ENCODE measurements around the gene CACFD1. TPM values are rescaled to one million over a fixed set of nuclear protein-coding genes. Genes with fewer than 3 reads are reported as not detected.

Gene CACFD1
- total RNA-seq, 1 donor from 2014 or later, result 0.75 TPM

GRCh38 chr9:133514460-133515239 is 54.9 kb downstream of the CACFD1 start:
- intact Hi-C loops (cut with micrococcal nuclease), result no loop called here

- intact Hi-C loops (cut with micrococcal nuclease), result no loop called here
These were observed 55.4 kb downstream of the CACFD1 start for GRCh38 chr9:133515240-133515610.

DNA sequence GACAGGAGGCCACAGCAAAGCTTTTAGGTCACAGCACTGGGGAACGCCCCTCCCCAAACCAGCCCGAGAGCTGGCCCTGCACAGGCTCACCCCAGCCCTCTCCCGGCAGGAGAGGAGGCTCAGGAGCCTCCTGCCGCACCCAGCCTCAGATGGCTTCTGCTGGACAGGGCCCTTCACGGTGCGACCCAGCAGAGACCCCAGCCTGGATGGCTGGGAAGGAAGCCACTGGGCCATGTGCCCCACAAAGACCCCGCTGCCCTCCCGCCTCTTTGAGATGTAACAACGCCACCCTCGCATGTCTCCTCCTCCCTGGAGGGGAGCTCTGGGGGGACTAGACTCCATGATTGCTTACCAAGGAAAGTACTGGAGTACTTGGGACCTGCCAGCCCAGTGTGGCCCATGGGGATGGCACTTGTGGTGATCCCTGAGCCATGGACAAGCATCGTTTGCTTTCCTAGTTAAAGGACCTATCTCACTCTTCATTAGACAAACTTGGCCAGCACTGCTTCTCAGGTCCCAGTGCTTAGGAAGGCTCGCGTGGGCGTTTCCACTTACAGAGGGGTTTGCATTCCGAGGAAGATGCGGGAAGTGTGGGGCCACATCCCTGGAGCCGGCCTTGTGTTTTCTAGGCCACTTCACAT is 56.0 kb downstream of the CACFD1 start:
- intact Hi-C loops (cut with micrococcal nuclease), result no loop called here

DNA sequence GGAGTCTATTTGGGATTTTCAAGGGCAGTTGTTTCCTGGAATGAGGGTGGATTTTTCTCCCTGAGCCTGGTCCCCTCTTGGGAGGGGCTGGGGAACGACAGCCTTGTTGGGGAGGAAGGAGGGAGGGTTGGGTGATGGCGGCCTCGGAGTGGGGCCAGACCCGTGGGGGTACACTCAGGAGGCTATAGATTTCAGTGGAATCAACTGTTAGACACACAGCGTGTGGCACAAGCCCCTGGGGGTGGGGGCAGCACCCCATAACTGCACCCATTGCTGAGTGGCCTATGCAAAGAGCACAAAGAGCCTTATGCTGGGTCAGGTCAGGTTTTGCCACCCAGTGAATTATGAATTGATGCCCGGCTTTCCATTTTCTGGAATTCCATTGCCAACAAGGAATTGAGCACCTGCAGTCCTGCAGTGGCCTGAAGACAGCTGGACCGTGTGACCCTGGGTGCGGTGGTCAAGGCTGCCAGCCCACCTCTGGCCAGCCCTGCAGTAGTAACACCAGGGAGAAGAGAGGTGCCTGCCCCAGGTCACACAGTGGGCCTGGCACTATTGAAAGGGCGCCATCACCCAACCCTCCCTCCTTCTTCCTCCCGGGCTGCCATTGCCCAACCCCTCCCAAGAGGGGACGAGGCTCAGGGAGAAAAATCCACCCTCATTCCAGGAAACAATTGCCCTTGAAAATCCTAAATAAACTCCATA is 56.6 kb downstream of the CACFD1 start:
- intact Hi-C loops (cut with micrococcal nuclease), result no loop called here

DNA sequence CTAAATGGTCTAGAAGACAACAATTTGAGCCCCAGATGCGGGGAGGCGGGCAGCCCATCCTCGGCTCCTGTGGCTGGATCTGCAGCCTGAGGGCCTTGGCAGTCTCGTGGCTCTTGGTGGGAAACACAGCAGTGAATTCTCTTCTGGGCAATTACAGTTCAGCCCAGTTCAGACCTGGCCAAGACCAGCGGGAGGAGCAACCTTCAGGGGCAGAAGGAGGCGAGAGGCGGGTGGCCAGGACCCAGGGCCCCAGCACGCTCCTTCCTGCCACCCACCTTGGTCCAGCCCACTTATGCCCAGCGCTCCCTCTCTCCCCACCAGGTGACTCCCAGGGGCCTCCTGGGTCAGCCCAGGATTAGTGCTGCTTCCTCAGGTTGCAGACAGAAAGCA is 57.2 kb downstream of the CACFD1 start:
- intact Hi-C loops (cut with micrococcal nuclease), result no loop called here

DNA sequence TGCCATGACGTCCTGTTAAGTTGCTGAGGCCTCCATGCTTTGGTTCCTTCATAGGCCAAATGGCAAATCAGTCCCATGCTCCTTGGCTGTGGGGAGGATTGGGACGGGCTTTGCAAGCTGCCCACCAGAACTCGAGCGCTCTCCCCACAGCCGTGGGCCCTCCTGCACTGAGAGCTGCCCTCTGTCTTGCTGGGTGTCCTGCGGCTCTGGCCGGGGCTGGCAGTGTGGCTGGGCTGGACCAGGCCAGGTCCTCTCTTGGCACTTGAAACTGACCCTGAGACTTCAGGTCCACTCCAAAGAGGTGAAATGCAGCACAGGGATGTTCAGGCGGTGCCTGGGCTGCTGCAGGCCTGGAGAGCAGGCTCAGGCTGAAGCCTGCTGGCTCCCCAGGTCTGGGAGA is 57.9 kb downstream of the CACFD1 start:
- intact Hi-C loops (cut with micrococcal nuclease), result no loop called here

- intact Hi-C loops (cut with micrococcal nuclease), result no loop called here
These were observed 58.4 kb downstream of the CACFD1 start for GRCh38 chr9:133518200-133518599.

GRCh38 chr9:133518706-133519449 is 59.1 kb downstream of the CACFD1 start:
- intact Hi-C loops (cut with micrococcal nuclease), result no loop called here

DNA sequence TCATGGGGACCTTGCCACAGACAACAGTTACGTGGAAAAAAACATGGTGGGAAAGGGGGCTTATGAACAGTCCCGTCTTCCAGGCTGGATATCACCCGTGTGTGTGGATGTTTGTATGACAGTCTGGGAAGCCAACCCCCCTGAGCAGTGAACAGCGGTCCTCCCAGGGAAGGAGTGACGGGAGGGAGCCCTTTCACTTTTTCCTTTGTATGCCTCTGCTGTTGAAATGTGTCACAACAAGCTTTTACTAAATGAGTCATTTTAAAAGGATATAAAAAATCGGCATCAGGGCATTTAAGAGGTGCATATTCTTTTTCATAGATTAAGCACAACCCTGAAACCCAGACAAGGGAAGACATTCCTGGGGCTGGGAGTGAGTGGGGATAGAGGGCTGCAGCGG is 59.9 kb downstream of the CACFD1 start:
- intact Hi-C loops (cut with micrococcal nuclease), result no loop called here

DNA sequence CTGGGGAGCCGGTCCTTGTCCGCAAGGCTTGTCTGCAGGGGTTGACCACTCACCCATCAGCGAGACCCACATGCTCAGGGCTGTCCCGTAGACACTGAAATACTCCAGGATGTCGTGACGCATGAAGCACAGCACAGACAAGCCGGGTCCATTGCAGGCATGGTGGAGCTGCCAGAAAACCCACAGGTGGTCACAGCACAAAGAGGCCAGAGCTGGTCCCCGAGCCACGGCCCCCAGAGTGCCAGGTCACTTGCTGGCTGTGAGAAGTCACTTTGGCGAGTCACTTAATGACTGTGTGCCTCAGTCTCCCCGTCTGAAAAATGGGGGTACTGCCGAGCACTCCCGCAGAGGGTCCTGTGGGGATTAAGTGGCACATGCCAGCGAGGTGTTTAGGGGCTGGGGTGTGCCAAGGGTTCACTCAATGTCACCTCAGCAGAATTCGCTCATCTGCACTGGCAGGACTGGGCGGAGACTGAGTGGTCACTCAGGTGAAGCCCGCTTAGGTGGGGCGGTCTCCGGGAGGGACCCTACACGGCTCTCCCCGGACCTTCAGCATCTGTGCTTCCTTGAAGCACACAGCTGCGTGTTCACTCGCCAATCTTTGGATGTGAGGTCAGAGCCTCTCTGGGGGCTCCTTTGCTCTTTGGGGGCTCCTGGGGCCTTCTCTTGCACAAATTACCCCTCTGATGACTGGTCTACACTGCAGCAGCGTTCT is 60.5 kb downstream of the CACFD1 start:
- intact Hi-C loops (cut with micrococcal nuclease), result no loop called here

Other genes starting within 250 kb of the CACFD1 start
- gene ABO, start 184.8 kb upstream of the CACFD1 start, total RNA-seq, result 2.0 and 3.2 TPM in 2 replicates
- gene SURF6, start 123.8 kb upstream of the CACFD1 start, total RNA-seq, result 17.9 and 19.0 TPM in 2 replicates
- gene MED22, start 111.8 kb upstream of the CACFD1 start, total RNA-seq, result 27.0 and 27.9 TPM in 2 replicates
- gene RPL7A, start 111.8 kb upstream of the CACFD1 start, total RNA-seq, result 2,139 and 2,222 TPM in 2 replicates
- gene SURF1, start 103.5 kb upstream of the CACFD1 start, total RNA-seq, result 40.3 and 40.9 TPM in 2 replicates
- gene SURF2, start 103.4 kb upstream of the CACFD1 start, total RNA-seq, result 14.5 and 16.0 TPM in 2 replicates
- 203 and 205 TPM in 2 replicates for gene SURF4, start 83.9 kb upstream of the CACFD1 start, total RNA-seq
- 0.59 and 1.1 TPM in 2 replicates for gene STKLD1, start 83.6 kb upstream of the CACFD1 start, total RNA-seq
- 25.6 and 26.1 TPM in 2 replicates for gene REXO4, start 42.0 kb upstream of the CACFD1 start, total RNA-seq
- gene ADAMTS13, start 37.6 kb upstream of the CACFD1 start, total RNA-seq, result 2.3 TPM in 2 replicates
- 2.6 and 2.7 TPM in 2 replicates for gene SLC2A6, start 19.1 kb downstream of the CACFD1 start, total RNA-seq
- gene MYMK, start 65.0 kb downstream of the CACFD1 start, total RNA-seq, result not detected in 2 replicates
- not detected in 2 replicates for gene ADAMTSL2, start 74.7 kb downstream of the CACFD1 start, total RNA-seq
- gene FAM163B, start 149.4 kb downstream of the CACFD1 start, total RNA-seq, result not detected in 2 replicates
- not detected in 2 replicates for gene DBH, start 176.4 kb downstream of the CACFD1 start, total RNA-seq